Activated CD4-positive, alpha-beta T cell treated with anti-CD3 and anti-CD28 coated beads, Interleukin-10, Interleukin-2, amounts not matched to agents 100 ng/mL and 50 ng/mL, durations not matched to agents 16 hours and 8 hours (primary cell): ENCODE measurements around the gene NRDC.
"Not testable (repeated sequence)": the region's sequence is repeated elsewhere in the genome, so short reads cannot be mapped to it uniquely, and the experiment has no call there.

ENCODE experiments used
- DNase-seq: peaks from one replicate; pipeline ENCODE4 v3.0.0-alpha.2; 2020

The NRDC gene

GRCh38 chr1:51842261-51842660 is 36.3 kb downstream of the NRDC start:
- DNase-seq = no peak

DNA sequence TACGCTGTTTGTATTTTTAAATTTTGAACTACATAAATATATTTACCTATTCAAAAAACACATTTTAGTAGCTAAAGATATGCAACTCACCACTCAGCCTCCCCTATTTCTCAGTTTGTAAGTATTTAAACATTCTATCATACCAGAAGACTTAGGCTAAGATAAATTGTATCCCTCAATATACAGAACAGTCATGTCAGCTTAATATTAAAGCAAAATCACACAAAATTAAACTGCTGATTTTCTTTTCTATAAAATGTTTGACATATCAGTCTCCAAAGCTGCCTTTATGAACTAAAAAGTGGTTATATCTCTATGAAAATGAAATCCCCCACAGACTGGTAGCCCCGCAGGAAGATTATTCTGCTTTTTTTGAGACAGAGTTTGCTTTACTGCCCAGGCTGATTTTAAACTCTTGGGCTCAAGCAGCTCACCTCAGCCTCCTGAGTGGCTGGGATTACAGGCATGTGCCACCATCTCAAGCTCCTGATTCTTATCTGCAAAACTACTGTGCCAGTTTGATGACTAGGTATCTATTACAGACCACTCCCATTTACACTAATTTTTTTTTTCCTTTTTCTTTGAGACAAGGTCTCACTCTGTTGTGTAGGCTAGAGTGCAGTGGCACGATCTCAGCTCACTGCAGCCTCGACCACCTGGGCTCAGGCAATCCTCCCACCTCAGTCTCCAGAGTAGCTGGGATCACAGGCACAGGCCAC is 37.6 kb downstream of the NRDC start:
- DNase-seq = no peak

- DNase-seq = no peak
Observed at GRCh38 chr1:51840182-51840581, 38.3 kb downstream of the NRDC start.

GRCh38 chr1:51839094-51839493 is 39.4 kb downstream of the NRDC start:
- DNase-seq = no peak

DNA sequence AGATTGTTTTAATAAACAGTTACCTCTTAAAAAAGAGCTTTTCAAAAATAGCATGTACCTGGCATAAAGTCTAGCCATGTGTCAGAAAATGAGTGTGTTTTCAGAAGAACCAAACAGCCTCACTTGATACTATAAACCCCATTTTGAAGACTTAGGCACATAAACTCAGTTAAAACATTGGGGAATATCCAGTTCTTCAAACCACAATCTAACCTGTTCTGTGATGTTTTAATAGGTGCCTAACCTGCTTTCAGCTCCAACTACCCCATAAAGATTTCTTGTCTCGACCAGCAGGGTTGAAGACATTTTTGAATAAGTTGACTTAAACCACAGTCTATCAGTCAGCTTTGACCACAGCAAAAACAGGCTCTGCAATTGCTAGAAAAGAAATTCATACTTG is 41.3 kb downstream of the NRDC start:
- DNase-seq = no peak

GRCh38 chr1:51833700-51834099 is 44.8 kb downstream of the NRDC start:
- DNase-seq = no peak

DNA sequence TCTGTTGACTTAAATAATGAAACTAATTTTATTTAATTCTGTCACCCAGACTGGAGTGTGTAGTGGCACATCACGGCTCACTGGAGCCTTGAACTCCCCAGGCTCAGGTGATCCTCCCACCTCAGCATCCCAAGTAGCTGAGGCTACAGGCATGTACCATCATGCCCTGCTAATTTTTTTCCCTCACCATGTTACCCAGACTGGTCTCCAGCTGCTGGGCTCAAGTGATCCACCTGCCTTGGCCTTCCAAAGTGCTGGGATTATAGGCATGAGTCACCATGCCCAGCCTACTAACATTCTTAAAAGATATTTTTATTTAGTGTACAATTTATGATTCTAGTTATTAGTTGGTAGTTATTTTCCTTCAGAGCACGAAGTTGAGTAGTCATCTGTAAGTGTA is 49.5 kb downstream of the NRDC start:
- no peak for DNase-seq

- no peak for DNase-seq
Observed at GRCh38 chr1:51819810-51820209, 58.7 kb downstream of the NRDC start.

DNA sequence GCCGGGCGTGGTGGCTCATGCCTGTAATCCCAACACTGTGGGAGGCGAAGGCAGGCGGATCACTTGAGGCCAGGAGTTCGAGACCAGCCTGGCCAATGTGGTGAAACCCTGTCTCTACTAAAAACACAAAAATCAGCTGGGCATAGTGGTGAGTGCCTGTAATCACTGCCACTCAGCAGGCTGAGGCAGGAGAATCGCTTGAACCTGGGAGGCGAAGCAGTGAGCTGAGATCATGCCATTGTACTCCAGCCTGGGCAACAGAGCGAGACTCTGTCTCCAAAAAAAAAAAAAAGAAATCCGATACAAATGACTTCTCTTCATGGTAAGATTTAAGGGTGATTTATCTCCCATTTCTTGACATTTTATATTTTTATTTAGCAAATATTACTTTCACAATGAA is 59.5 kb downstream of the NRDC start:
- not testable (repeated sequence) for DNase-seq

DNA sequence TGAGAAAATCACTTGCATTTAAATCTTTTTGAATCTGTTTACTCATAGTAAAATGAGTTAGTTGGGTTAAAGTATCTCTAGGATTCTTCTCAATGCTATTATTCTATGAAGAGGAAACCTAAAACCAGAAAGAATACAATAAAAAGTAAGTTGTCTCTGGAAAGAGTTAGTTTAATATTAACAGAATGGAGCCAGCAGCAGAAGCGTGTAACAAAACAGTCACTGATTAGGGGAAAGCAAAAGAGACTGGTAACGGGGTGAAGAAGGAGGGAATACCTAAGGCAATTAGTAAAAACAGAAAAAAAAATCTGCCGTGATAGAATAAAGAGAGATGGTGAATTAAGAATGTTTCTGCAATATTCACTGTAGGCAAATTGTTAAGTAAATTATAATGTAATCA is 60.0 kb downstream of the NRDC start:
- no peak for DNase-seq

- DNase-seq = no peak
Observed at GRCh38 chr1:51814513-51814912, 64.0 kb downstream of the NRDC start.

- DNase-seq = no peak
Observed at GRCh38 chr1:51799372-51799771, 79.2 kb downstream of the NRDC start.

DNA sequence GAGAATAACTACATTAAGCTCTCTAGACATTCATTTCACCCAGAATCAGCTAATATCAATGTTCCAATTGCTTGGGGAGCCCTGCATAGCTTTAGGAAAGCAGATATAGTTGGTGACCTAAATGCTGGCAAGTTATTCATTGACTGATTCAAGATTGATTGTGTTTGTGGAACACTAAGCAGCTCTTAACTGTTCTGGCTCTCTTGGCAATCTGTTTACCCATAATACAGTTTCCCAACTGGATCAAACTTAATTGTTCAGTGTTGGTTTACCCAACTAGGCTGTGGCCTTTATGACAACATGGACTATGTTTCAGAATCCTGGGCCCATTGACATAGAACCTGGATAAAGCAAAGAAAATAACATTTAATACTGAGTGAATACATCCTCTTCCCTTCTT is 83.7 kb downstream of the NRDC start:
- no peak for DNase-seq

GRCh38 chr1:51794260-51794659 is 84.3 kb downstream of the NRDC start:
- no peak for DNase-seq

DNA sequence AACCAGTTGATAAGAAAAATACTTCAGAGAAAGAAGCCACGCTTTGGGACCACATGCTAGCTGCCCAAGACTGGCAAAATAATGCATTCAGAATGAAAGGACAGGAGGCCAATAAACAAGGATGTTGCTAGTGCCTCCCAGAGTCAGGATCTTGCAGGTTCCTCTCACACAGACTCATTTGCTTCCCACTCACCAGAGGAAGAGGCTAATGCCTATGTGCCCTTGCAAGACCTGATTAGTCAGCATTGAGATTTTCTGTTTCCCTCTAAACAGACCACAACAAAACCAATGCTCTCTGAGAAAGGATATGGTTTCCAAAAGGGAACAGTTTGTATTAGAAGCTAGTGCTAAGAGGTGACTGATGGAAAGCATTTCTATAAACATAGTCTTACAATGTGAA is 85.7 kb downstream of the NRDC start:
- peak; percentile 47 for DNase-seq

DNA sequence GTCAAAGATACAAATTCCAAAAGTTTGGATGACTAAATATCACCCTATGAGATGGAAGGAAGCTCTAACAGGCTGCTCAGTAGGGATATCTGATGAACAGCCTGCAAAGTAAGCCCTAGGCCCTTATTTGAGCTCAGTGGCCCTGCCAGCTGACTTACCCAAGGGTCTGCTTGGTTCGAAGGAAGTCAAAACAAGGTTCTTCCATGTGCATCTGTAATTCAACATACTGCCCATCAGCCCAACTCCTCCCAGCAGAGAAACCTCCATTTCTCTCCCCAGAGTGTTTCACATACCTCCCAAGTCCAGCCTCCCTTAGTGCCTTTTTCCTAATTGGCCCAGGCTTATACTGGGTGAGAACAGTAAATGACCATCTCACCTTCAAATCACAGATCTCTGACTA is 86.6 kb downstream of the NRDC start:
- no peak for DNase-seq

- no peak for DNase-seq
Observed at GRCh38 chr1:51790385-51790784, 88.1 kb downstream of the NRDC start.

DNA sequence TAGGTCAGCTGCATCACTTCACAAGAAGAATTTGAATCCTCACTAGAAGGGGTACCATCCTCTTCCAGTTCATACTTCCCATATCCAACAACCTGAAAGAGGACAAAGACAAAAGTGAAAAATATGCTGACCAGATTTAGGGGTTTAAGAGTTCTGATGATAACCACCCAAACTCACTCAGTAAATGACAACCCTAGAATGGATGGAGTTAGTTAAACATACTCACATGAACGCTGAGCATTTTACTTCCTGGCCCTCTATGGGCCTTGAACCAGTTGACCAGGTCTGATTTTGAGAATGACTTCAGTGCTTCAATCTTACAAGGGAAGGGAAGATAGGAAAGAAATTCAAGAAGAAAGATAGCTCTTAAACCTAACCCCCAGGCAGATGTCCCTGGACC is 89.2 kb downstream of the NRDC start:
- DNase-seq = no peak

DNA sequence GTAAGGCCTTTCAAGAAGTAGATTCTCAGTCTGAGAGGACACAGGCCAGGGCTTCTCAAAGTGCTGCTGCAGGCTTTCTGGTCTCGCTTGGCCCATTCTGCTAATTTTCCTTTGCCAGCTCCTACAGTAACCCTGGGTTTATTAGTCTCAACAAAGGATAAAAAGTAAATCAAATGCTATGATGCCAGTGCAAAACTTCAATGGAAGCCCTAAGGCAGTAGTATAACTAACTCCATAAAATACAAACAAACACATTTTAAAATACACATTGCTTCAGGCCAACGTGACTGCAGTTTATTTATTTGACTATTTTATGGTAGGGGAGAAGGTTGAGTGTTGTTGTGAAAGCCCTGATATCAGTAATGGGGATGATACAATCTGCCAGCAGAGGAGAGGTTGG is 89.6 kb downstream of the NRDC start:
- DNase-seq = no peak

GRCh38 chr1:51784997-51785421 is 93.5 kb downstream of the NRDC start:
- no peak for DNase-seq

GRCh38 chr1:51780927-51781326 is 97.6 kb downstream of the NRDC start:
- no peak for DNase-seq

DNA sequence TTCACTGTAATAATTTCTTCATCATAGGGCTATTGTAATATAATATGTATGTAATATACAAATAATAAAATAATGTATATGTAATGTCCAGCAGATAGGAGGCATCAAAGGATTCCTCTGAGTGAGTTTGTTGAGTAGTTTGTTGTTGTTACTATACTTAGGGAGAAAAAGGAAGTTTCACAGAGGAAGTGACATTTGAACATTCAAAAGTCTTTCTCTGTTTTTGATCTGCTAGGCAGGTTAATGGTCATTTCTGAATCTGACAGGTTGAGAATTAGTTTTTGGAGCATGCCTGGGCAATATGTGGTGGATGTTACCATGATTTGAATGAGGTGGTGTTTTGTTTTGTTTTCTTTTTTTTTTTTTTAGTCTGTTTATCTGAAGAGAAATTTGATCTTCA is 102.1 kb downstream of the NRDC start:
- DNase-seq = no peak

DNA sequence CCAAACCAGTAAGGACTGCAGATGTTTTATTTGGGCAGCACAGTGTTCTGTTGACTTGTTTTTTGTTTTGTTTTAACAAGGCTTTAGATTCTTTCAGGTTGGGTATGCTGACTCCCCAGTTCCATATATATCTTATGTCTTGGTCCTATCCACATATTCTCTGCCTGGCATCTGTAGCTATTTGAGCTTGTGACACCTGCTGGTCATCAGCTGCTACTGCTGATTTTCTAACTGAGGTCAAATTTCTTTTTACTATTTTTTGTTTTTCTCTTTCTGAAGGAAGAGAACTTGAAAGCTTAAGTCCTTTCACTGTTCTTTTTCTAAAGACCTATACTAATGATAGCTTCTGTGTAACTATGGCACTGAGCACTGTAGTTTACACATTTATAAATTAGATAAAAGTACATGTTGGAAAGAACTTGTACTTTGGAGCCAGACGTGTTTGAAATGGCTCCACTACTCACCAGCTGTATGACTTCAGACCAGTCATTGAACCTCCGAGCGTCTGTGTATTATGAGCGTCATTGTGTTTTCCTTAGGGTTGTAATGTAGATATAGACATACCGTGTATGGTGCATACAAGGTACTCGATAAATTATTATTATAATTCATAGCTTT is 109.4 kb downstream of the NRDC start:
- DNase-seq = peak; percentile 56

DNA sequence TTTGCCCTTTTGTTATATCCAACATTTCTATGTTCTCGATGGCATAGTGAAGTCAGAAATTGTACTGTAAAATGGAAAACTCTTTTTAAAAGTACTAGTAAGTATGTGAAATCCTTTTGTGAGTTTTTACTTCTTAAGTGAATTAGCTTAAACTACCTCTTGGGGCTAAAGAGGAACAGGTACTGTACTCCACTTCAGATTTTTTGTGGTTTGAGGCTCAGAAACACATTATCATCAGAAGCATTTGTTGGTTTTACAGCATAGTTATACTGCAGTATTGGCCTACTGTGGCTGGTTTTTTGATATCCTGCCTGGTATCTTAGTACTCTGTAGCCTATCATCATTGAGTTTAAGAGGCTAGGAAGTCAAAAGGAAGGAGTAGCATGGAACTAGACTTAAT is 117.2 kb downstream of the NRDC start:
- no peak for DNase-seq

GRCh38 chr1:51760872-51761271 is 117.7 kb downstream of the NRDC start:
- no peak for DNase-seq
